Tibial nerve (tissue), 3 donors: Measurements from ENCODE around the gene HEXIM2.

ENCODE experiments used
- CTCF ChIP-seq, 5 experiments: fragments of 200-600 bp in 3 of 5; fragments of 450-650 bp in 2 of 5; sonication (generic) in 3 of 5; IDR thresholded peaks; one replicate each; pipeline ENCODE4 v1.5.1; 2016 to 2019; ENCODE audit warnings: antibody characterized with exemption in 5 of 5, mild to moderate bottlenecking in 3 of 5, moderate library complexity in 2 of 5
- POLR2A ChIP-seq, 2 donors: fragments of 450-650 bp; IDR thresholded peaks; one replicate each; pipeline ENCODE4 v1.6.1; 2017; ENCODE audit warnings: antibody characterized with exemption in 2 of 2, mild to moderate bottlenecking in 2 of 2, moderate library complexity in 2 of 2

GRCh38 chr17:45172232-45172540, 10.5 kb downstream of the HEXIM2 start:
- TF ChIP-seq CTCF (IDR thresholded peaks at IDR 0.05) (no peak), POLR2A (IDR thresholded peaks at IDR 0.05) (no peak)
